Measurements from ENCODE around the gene STK40.

The STK40 gene

GRCh38 chr1:36343651-36344394 is 41.9 kb downstream of the STK40 start:
- DNase-seq (ENCODE audit: low read depth in 2 of 2) = no peak

- no peak for DNase-seq (ENCODE audit: low read depth in 2 of 2)
Observed at GRCh38 chr1:36342426-36343185, 43.1 kb downstream of the STK40 start.

GRCh38 chr1:36341626-36342320 is 44.0 kb downstream of the STK40 start:
- no peak for DNase-seq (ENCODE audit: low read depth in 2 of 2)

GRCh38 chr1:36339615-36340014 is 46.1 kb downstream of the STK40 start:
- DNase-seq (ENCODE audit: low read depth in 2 of 2) = no peak

- DNase-seq (ENCODE audit: low read depth in 2 of 2) = no peak
Observed at GRCh38 chr1:36339215-36339614, 46.5 kb downstream of the STK40 start.

- DNase-seq (ENCODE audit: low read depth in 2 of 2) = no peak
Observed at GRCh38 chr1:36337830-36338229, 47.9 kb downstream of the STK40 start.

GRCh38 chr1:36330940-36331339 is 54.8 kb downstream of the STK40 start:
- DNase-seq (ENCODE audit: low read depth in 2 of 2) = no peak

GRCh38 chr1:36329817-36330216 is 55.9 kb downstream of the STK40 start:
- DNase-seq (ENCODE audit: low read depth in 2 of 2) = no peak

- no peak for DNase-seq (ENCODE audit: low read depth in 2 of 2)
Observed at GRCh38 chr1:36328713-36329112, 57.0 kb downstream of the STK40 start.

- DNase-seq (ENCODE audit: low read depth in 2 of 2) = no peak
Observed at GRCh38 chr1:36328088-36328480, 57.6 kb downstream of the STK40 start.

GRCh38 chr1:36327421-36328087 is 58.2 kb downstream of the STK40 start:
- DNase-seq (ENCODE audit: low read depth in 2 of 2) = peak in 1 of 2 experiments; percentile 50

GRCh38 chr1:36326499-36326898 is 59.2 kb downstream of the STK40 start:
- no peak for DNase-seq (ENCODE audit: low read depth in 2 of 2)

- DNase-seq (ENCODE audit: low read depth in 2 of 2) = no peak
Observed at GRCh38 chr1:36324353-36324703, 61.4 kb downstream of the STK40 start.

- DNase-seq (ENCODE audit: low read depth in 2 of 2) = peak; percentile 53 to 58
Observed at GRCh38 chr1:36323636-36324352, 61.9 kb downstream of the STK40 start, which contains the start of gene EVA1B. TSS of gene EVA1B (minus strand) at chr1:36323645. CDS start at chr1:36323037, 608 bp downstream.

GRCh38 chr1:36322786-36323635 is 62.7 kb downstream of the STK40 start:
- DNase-seq (ENCODE audit: low read depth in 2 of 2) = no peak

GRCh38 chr1:36322041-36322785 is 63.5 kb downstream of the STK40 start:
- DNase-seq (ENCODE audit: low read depth in 2 of 2) = no peak

GRCh38 chr1:36321119-36321951 is 64.4 kb downstream of the STK40 start:
- DNase-seq (ENCODE audit: low read depth in 2 of 2) = peak; percentile 93

GRCh38 chr1:36320767-36321118 is 65.0 kb downstream of the STK40 start:
- no peak for DNase-seq (ENCODE audit: low read depth in 2 of 2)

GRCh38 chr1:36320291-36320761 is 65.4 kb downstream of the STK40 start:
- no peak for DNase-seq (ENCODE audit: low read depth in 2 of 2)

Data from fibroblast of skin of left quadriceps (primary cell).